Measurements from ENCODE around the gene PARVB.

Gene PARVB

DNA sequence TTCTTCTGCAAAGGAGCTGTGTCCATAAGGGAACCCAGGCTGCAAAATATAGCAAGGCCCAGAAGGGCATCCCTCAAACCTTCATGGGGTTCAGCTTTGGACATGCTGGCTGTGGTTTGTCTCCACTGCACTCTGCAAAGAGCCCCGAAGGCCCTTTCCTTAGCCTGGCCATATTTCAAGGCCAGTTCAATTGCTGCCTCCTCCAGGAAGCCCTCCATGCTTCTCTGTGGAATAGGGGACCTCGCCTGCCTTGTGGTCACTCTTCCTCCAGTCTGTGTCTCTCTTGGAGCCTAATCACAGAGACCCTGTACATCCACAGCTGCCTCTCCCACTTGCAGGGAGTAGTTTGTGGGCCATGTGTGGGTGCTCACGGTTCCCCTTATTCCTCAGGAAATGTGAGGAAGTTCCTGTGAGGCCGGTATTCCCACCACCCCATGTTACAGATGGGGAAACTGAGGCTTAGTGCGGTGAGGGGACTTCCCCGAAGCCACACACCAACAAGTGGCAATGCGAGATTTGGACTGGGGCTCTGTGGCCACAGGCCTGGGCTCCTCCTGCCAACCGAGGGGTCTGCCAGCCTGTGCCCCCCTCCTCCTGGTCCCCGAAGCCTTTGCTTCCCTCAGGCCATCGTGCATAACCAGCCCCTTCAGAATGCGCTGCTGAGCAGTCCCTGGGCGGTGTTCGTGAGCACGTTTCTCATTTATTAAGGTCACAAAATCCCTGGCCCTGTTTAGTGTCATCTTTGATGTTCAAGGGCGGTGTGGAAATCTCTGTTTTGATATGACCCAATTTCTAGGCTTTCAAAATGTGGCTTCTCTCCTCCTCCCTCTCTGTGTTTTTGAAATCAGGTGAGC, 65.8 kb downstream of the PARVB start:
- Histone ChIP-seq H3K36me3 (replicated peaks in 1 of 2; ENCODE audit: control insufficient read depth in 2 of 2, insufficient read depth in 2 of 2, low read length in 2 of 2) (no peaks in the 10 kb centered on the region), H4K8ac (ENCODE audit: low read depth, low read length) (no peak overlapping the region), H2BK12ac (ENCODE audit: low read length) (no peak overlapping the region), H3K27me3 (ENCODE audit: control insufficient read depth in 3 of 3, insufficient read depth in 3 of 3, low read depth in 1 of 3, low read length in 3 of 3) (peaks cover 0 to 4% (median 0%) of the 10 kb centered on the region in 3 experiments), H3K9me3 (replicated peaks in 1 of 2; ENCODE audit: control insufficient read depth in 2 of 2, insufficient read depth in 1 of 2, low read depth in 1 of 2, low read length in 2 of 2) (no peaks in the 10 kb centered on the region), H4K91ac (ENCODE audit: low read depth, low read length, poor library complexity) (no peak overlapping the region), H3K4me1 (ENCODE audit: control insufficient read depth in 2 of 2, insufficient read depth in 1 of 2, low read depth in 1 of 2, low read length in 2 of 2) (peaks cover 1 to 11% of the 10 kb centered on the region in 2 donors), H3K4me2 (ENCODE audit: insufficient read depth, low read length, poor library complexity, severe bottlenecking) (no peak overlapping the region), H3K14ac (ENCODE audit: low read length) (no peak overlapping the region), H2BK15ac (ENCODE audit: low read length) (no peak overlapping the region), H2BK5ac (ENCODE audit: low read length) (no peak overlapping the region), H3K18ac (ENCODE audit: low read length) (peak overlapping the region; percentile 50), H3K27ac (replicated peaks; ENCODE audit: low read length) (no peak overlapping the region), H2AK5ac (ENCODE audit: low read depth, low read length) (peak overlapping the region; percentile 58), H3K23ac (ENCODE audit: low read depth, low read length, poor library complexity) (no peak overlapping the region), H3K9ac (ENCODE audit: low read depth, low read length, poor library complexity) (no peak overlapping the region), H3K79me1 (ENCODE audit: low read depth, low read length) (no peaks in the 10 kb centered on the region), H2BK120ac (ENCODE audit: low read depth, low read length) (no peak overlapping the region), H3K4me3 (ENCODE audit: low read length in 2 of 2) (no peak overlapping the region), H2AFZ (ENCODE audit: low read length) (no peak overlapping the region), H3K4ac (ENCODE audit: low read length) (no peak overlapping the region)
- no CpG with 5 or more reads among the region's 15 CpGs for WGBS, 2 donors (ENCODE audit: extremely low coverage in 2 of 2, insufficient read length in 2 of 2, insufficient replicate concordance in 1 of 2)
- DNase-seq (ENCODE audit: low spot score), result no peak

DNA sequence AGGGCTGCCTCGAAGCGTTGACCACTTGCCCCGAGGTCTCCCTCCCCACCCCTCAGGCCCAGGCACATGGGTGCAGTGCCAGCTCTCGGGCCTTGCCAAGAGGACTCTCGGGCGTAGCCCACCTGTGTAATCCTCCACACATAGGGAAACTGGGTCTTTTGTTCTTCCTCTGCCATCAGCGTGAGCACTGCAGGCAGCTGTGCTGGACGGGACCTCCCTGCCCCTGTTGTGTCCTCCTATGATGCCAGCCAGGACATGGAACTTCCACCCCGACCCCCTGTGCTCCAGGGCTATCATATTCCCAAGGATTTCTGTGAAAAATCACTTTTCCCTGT, 66.4 kb downstream of the PARVB start:
- H2AK5ac ChIP-seq (ENCODE audit: low read depth, low read length), result peak overlapping the region; percentile 25
- no peak overlapping the region for H3K18ac ChIP-seq (ENCODE audit: low read length)
- H2BK120ac ChIP-seq (ENCODE audit: low read depth, low read length), result no peak overlapping the region
- H2AFZ ChIP-seq (ENCODE audit: low read length), result no peak overlapping the region
- no peaks in the 10 kb centered on the region for H3K36me3 ChIP-seq (replicated peaks in 1 of 2; ENCODE audit: control insufficient read depth in 2 of 2, insufficient read depth in 2 of 2, low read length in 2 of 2)
- peaks cover 1 to 11% of the 10 kb centered on the region in 2 donors for H3K4me1 ChIP-seq (ENCODE audit: control insufficient read depth in 2 of 2, insufficient read depth in 1 of 2, low read depth in 1 of 2, low read length in 2 of 2)
- no peak overlapping the region for H3K4me2 ChIP-seq (ENCODE audit: insufficient read depth, low read length, poor library complexity, severe bottlenecking)
- peaks cover 0 to 4% (median 0%) of the 10 kb centered on the region in 3 experiments for H3K27me3 ChIP-seq (ENCODE audit: control insufficient read depth in 3 of 3, insufficient read depth in 3 of 3, low read depth in 1 of 3, low read length in 3 of 3)
- H2BK15ac ChIP-seq (ENCODE audit: low read length), result no peak overlapping the region
- H3K14ac ChIP-seq (ENCODE audit: low read length), result no peak overlapping the region
- no peak overlapping the region for H4K91ac ChIP-seq (ENCODE audit: low read depth, low read length, poor library complexity)
- no peak overlapping the region for H3K4me3 ChIP-seq (ENCODE audit: low read length in 2 of 2)
- H4K8ac ChIP-seq (ENCODE audit: low read depth, low read length), result no peak overlapping the region
- no peaks in the 10 kb centered on the region for H3K79me1 ChIP-seq (ENCODE audit: low read depth, low read length)
- no peak overlapping the region for H3K9ac ChIP-seq (ENCODE audit: low read depth, low read length, poor library complexity)
- no peak for DNase-seq (ENCODE audit: low spot score)
- no peak overlapping the region for H3K27ac ChIP-seq (replicated peaks; ENCODE audit: low read length)
- no peak overlapping the region for H2BK5ac ChIP-seq (ENCODE audit: low read length)
- H2BK12ac ChIP-seq (ENCODE audit: low read length), result no peak overlapping the region
- no CpG with 5 or more reads among the region's 9 CpGs for WGBS, 2 donors (ENCODE audit: extremely low coverage in 2 of 2, insufficient read length in 2 of 2, insufficient replicate concordance in 1 of 2)
- H3K23ac ChIP-seq (ENCODE audit: low read depth, low read length, poor library complexity), result no peak overlapping the region
- no peaks in the 10 kb centered on the region for H3K9me3 ChIP-seq (replicated peaks in 1 of 2; ENCODE audit: control insufficient read depth in 2 of 2, insufficient read depth in 1 of 2, low read depth in 1 of 2, low read length in 2 of 2)
- H3K4ac ChIP-seq (ENCODE audit: low read length), result no peak overlapping the region

DNA sequence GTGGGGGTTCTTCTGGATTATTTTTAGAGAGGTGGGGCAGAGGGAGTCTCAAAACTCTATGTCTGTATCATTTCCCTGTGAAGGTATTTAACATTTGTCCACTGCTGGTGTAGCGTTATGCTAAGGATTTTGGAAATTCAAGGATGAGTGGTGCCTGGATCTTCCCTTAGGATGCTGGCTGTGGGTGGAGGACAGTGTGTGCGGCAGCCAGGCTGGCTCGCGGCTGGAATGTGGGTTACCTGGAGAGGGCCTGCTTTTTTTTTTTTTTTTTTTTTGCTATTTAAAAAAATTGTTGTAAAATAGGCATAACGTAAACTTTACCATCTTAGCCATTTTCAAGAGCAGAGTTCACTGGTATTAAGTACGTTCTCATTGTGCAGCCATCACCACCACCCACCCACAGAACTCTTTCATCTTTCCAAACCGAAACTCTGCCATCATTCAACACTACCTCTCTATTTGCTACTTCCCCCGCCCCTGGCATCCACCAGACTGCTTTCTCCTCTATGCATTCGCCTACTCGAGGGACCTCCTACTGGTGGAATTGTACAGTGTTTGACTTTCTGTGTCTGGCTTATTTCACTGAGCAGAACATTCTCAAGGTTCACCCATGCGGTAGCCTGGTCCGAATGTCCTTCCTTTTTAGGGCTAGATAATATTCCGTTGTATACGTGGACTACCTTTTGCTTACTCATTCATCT, 67.1 kb downstream of the PARVB start:
- Histone ChIP-seq H3K79me1 (ENCODE audit: low read depth, low read length) (no peaks in the 10 kb centered on the region), H4K91ac (ENCODE audit: low read depth, low read length, poor library complexity) (no peak overlapping the region), H3K4me1 (ENCODE audit: control insufficient read depth in 2 of 2, insufficient read depth in 1 of 2, low read depth in 1 of 2, low read length in 2 of 2) (peaks cover under 1 to 10% of the 10 kb centered on the region in 2 donors), H3K18ac (ENCODE audit: low read length) (no peak overlapping the region), H3K9me3 (replicated peaks in 1 of 2; ENCODE audit: control insufficient read depth in 2 of 2, insufficient read depth in 1 of 2, low read depth in 1 of 2, low read length in 2 of 2) (no peaks in the 10 kb centered on the region), H4K8ac (ENCODE audit: low read depth, low read length) (no peak overlapping the region), H3K4ac (ENCODE audit: low read length) (no peak overlapping the region), H3K27ac (replicated peaks; ENCODE audit: low read length) (no peak overlapping the region), H3K36me3 (replicated peaks in 1 of 2; ENCODE audit: control insufficient read depth in 2 of 2, insufficient read depth in 2 of 2, low read length in 2 of 2) (no peaks in the 10 kb centered on the region), H3K23ac (ENCODE audit: low read depth, low read length, poor library complexity) (no peak overlapping the region), H2BK12ac (ENCODE audit: low read length) (no peak overlapping the region), H2BK15ac (ENCODE audit: low read length) (no peak overlapping the region), H3K27me3 (ENCODE audit: control insufficient read depth in 3 of 3, insufficient read depth in 3 of 3, low read depth in 1 of 3, low read length in 3 of 3) (peaks cover 0 to 4% (median 0%) of the 10 kb centered on the region in 3 experiments), H2AK5ac (ENCODE audit: low read depth, low read length) (no peak overlapping the region), H3K9ac (ENCODE audit: low read depth, low read length, poor library complexity) (no peak overlapping the region), H3K14ac (ENCODE audit: low read length) (no peak overlapping the region), H2BK5ac (ENCODE audit: low read length) (no peak overlapping the region), H2BK120ac (ENCODE audit: low read depth, low read length) (no peak overlapping the region), H3K4me3 (ENCODE audit: low read length in 2 of 2) (no peak overlapping the region), H2AFZ (ENCODE audit: low read length) (no peak overlapping the region), H3K4me2 (ENCODE audit: insufficient read depth, low read length, poor library complexity, severe bottlenecking) (no peak overlapping the region)
- no peak for DNase-seq (ENCODE audit: low spot score)
- no CpG with 5 or more reads among the region's 14 CpGs for WGBS, 2 donors (ENCODE audit: extremely low coverage in 2 of 2, insufficient read length in 2 of 2, insufficient replicate concordance in 1 of 2)

DNA sequence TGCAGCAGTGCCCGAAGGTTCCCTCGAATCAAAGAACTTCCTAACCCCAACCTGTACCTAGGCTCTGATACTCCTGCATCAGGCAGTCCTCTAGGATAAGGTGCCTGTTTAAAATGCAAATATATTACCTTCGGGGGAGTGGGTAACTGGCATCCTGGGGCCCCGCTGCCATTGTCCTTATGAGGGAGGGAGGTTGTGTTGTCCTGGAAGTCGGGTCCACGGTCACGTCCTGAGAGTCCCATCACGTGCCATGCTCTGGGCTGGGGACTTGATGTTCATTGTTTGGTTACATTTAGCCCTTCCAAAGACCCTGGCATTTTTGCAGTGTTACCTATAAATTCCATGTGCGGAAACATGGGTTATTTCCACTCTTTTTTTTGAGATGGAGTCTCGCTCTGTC, 67.6 kb downstream of the PARVB start:
- WGBS, 2 donors (ENCODE audit: extremely low coverage in 2 of 2, insufficient read length in 2 of 2, insufficient replicate concordance in 1 of 2), result no CpG with 5 or more reads among the region's 10 CpGs

More for the DNA sequence above, 67.6 kb downstream of the PARVB start:
- H3K4me3 ChIP-seq (ENCODE audit: low read length in 2 of 2), result no peak overlapping the region
- H3K14ac ChIP-seq (ENCODE audit: low read length), result no peak overlapping the region
- H3K18ac ChIP-seq (ENCODE audit: low read length), result no peak overlapping the region
- H4K8ac ChIP-seq (ENCODE audit: low read depth, low read length), result no peak overlapping the region
- no peak overlapping the region for H3K9ac ChIP-seq (ENCODE audit: low read depth, low read length, poor library complexity)
- H2BK15ac ChIP-seq (ENCODE audit: low read length), result no peak overlapping the region
- H3K27me3 ChIP-seq (ENCODE audit: control insufficient read depth in 3 of 3, insufficient read depth in 3 of 3, low read depth in 1 of 3, low read length in 3 of 3), result peaks cover 0 to 4% (median 0%) of the 10 kb centered on the region in 3 experiments
- no peak for DNase-seq (ENCODE audit: low spot score)
- H2AFZ ChIP-seq (ENCODE audit: low read length), result no peak overlapping the region
- peaks cover 0 to 4% of the 10 kb centered on the region in 2 donors for H3K4me1 ChIP-seq (ENCODE audit: control insufficient read depth in 2 of 2, insufficient read depth in 1 of 2, low read depth in 1 of 2, low read length in 2 of 2)
- H4K91ac ChIP-seq (ENCODE audit: low read depth, low read length, poor library complexity), result no peak overlapping the region
- H3K9me3 ChIP-seq (replicated peaks in 1 of 2; ENCODE audit: control insufficient read depth in 2 of 2, insufficient read depth in 1 of 2, low read depth in 1 of 2, low read length in 2 of 2), result no peaks in the 10 kb centered on the region
- no peaks in the 10 kb centered on the region for H3K79me1 ChIP-seq (ENCODE audit: low read depth, low read length)
- H3K27ac ChIP-seq (replicated peaks; ENCODE audit: low read length), result no peak overlapping the region
- H3K4ac ChIP-seq (ENCODE audit: low read length), result no peak overlapping the region
- H2AK5ac ChIP-seq (ENCODE audit: low read depth, low read length), result no peak overlapping the region
- no peak overlapping the region for H2BK12ac ChIP-seq (ENCODE audit: low read length)
- H3K23ac ChIP-seq (ENCODE audit: low read depth, low read length, poor library complexity), result no peak overlapping the region
- H2BK120ac ChIP-seq (ENCODE audit: low read depth, low read length), result no peak overlapping the region
- no peaks in the 10 kb centered on the region for H3K36me3 ChIP-seq (replicated peaks in 1 of 2; ENCODE audit: control insufficient read depth in 2 of 2, insufficient read depth in 2 of 2, low read length in 2 of 2)
- no peak overlapping the region for H2BK5ac ChIP-seq (ENCODE audit: low read length)
- no peak overlapping the region for H3K4me2 ChIP-seq (ENCODE audit: insufficient read depth, low read length, poor library complexity, severe bottlenecking)

Data from neuronal stem cell (in vitro differentiated cells).